ENCODE results near the gene SLC22A4.

The SLC22A4 gene

DNA sequence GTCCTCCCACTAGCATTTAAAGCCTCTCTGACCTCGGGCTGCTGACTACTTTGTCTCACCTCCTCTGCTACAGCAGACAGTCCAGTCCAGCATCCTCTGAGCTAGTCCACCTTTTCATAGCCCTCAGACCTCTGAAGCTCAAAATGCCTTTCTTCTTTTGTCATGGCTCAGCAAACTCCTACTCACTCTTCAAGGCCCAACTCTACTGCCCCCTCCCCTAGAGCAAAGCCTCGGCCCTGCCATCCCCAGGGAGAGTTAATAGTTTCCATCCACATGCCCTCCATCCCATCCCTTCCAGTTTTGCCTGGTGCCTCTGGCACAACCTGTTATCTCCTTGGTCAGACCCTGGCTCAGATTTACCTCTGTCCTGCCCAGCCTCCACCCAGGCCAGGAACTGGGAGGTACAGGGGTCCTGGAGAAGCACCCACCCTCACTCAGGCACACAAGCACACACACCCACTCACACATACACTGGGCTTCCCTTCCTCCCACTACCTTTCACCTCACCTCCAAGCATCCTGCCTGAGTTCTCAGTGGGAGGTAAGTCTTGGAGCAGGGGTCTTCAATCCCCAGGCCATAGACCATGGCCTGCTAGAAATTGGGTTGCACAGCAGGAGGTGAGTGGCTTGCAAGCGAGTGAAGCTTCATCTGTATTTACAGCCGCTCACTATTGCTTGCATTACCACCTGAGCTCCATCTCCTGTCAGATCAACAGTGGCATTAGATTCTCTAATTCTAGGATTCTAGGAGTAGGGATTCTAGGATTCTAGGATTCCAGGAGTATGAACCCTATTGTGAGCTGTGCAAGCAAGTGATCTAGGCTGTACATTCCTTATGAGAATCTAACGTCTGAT is 18.6 kb upstream of the SLC22A4 start:
- DNase-seq (ENCODE audit: low read depth, low spot score): no peak

DNA sequence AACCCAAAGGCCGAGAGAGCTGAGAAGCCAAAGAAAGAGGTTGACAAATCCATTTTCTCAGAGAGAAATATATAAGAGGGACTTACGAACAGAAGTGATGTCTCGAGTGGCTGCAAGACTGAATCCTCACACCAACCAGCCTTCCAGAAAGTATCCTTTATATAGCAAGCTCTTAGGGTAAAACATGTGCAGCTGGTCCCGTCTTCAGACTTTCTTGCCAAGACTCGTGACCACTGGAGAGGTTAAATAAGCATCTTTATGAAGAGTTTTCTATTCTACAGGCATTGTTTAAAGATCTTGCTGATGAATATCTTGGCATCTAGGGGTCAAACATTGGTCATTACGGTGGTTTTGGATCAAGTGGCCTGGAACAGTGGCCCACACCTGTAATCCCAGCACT is 16.9 kb upstream of the SLC22A4 start:
- DNase-seq (ENCODE audit: low read depth, low spot score): no peak

DNA sequence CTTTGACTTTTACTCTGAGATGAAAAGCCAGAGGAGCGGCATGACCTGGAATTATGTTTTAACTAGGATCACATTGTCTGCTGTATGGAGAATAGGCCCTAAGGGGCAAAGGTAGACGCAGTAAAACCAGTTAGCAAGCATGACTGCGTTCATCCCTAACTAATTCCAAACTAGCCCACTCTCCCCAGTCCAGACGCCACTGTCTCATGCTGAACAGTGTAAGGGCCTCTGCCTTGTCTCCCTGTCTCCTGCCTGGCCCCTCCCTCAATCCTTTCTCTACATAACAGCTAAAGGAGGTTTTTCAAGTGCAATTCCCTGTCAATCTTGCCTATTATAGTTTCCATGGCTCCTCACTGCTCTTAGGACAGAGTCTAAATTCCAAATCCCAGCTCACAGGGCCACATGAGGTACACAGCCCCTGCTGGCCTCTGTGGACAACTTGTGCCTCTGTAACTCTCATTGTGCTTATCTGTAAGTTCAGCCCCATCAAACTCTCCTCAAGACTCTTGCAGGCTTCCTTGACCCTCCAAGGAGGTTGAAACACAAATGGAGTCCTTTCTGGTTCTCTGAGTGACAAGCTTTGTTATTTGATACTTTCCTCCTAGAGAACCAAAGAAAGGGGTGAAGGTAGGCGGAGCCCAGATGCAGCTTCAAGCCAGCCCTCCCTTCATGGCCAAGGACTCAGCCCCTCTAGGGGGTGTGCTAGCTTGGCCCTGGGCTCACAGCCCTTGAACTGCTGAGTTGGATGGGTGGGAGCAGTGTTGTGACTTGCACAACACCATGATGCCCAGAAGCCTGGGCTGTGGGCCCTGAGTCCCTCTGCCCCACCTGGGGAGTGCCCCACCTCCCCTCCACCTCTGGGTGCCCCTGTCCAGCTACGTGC is 16.0 kb upstream of the SLC22A4 start:
- DNase-seq (ENCODE audit: low read depth, low spot score): no peak

DNA sequence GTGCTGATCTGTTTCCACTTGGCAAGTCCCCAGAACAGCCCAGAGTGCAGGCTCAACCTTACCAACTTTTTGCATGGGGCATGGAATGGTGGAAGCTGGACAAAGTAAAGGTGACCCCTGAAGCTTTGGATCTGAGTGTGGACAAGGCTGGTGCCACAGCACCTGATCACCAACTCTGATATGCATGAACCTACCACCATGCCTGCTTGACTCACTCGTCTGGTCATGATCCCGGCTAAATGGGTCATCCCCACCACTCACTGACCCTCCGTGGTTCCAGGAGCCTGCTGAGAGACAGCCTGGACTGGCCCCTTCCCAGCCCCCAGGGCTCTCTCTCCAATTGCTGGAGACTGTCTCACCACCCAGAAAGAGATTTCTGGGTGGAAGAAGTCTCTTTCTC is 14.4 kb upstream of the SLC22A4 start:
- DNase-seq (ENCODE audit: low read depth, low spot score): no peak

DNA sequence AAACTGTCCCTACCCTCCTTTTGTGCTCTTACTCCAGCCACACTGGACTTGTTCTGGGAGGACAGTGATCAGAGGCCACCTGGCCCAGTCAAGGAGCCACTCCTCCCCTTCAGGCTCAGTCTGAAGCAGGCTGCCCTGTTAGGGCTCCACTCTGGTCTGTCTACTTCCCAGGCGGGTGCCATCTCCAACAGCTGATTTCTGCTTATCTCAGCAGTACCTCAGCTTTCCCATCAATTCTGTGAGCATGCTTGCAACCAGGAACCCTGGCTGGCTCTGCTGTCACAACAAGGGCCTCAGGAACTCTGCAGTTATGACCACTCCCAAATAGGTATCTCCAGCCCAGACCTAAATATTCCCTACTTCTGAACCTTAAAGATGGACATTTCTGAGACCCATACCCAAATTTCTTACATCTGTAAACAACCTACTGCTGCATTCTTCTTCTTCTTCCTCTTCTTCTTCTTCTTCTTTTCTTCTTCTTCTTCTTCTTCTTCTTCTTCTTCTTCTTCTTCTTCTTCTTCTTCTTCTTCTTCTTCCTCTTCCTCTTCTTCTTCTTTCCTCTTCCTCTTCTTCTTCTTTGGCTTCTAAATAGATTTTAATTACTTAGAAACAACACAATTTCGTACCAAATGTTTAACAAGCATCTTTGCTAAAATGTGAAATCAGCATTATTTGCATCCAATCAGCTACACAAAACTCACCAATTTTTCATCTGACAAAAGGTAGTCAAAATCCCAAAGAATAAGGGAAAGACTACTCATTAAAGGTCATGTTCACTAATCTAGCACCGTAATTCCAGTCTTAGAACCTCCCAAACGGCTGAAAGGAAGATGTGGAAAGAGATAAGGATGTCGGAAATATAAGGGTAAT is 13.6 kb upstream of the SLC22A4 start:
- DNase-seq (ENCODE audit: low read depth, low spot score): no peak

DNA sequence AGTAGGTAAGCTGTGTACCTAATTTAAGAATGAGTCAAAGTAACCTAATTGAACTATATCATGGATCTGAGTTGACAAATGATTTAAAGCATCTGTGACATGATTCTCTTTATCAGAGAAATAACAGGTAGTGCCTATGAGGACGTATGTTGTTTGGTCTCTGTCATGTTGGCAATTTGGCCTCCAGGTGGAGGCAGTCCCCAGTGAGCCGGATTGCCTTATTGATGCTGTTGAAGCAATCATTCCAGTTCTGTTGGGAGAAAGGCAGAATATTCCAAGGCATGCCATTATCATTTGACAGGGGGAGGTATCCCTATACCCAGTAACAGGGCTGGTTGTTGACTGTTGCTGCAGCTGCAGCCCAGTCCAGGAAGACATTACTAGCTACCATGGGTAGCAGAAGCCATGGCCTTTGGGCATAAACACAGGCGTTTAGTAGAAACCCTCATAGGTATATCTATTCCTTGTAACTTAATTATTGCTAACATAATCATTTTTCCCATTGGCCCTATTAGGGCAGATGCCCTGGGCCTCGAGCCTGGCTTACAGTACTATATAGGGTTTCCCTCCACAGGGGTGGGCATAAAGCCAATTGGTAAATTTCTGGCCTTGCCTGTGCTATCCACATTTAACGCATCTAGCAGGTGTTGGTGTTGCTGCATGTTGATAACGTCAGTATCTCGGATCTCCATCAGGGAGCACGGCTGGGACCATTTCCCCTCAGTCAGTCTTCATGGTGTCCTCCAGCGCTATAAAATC is 12.2 kb upstream of the SLC22A4 start:
- no peak for DNase-seq (ENCODE audit: low read depth, low spot score)

DNA sequence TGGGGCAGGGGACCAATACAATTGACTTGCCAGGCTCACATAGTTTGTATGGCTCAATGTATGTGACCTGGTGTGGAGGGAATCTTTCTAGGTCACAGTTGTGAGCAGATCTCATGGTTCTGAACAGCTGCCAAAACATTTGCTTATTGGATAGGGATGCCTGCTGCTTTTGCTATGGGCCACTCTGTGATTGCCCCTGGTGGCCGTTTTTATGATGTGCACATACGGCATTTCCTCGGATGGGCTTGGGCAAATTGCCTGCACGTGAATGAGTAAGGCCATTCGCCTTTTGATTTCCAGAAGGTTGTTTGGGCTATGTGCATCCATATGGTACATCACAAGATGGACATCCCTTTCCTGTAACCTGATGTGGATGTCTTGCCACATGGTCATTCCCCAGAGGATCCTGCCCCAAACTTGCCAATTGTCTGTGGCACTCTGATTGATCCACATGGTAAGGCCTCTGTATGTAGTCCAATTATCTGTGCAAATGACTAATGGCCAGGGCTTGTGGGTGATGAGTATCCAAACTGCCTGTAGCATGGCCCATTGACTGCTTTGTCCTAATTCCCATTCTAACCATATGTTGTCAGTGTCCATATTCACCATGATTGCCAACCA is 10.7 kb upstream of the SLC22A4 start:
- DNase-seq (ENCODE audit: low read depth, low spot score): no peak

DNA sequence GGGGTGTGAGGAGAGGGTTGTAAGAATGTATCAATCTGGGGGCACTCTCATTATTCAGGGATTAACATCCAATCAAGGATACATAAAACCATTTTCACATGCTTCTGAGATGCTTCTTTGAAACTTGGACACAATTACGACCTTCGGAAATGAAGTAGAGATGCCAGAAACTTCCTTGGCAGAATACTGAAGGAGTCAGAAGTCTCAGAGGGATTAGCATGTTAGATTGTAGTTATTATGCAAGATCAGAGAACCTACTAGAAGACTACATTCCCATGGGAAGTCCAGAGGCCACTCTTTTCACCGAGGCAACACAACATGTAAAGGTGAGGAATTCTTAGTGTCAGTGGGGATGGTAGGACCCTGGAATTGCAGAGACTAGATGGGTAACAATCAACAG is 5.1 kb upstream of the SLC22A4 start:
- DNase-seq (ENCODE audit: low read depth, low spot score): no peak

DNA sequence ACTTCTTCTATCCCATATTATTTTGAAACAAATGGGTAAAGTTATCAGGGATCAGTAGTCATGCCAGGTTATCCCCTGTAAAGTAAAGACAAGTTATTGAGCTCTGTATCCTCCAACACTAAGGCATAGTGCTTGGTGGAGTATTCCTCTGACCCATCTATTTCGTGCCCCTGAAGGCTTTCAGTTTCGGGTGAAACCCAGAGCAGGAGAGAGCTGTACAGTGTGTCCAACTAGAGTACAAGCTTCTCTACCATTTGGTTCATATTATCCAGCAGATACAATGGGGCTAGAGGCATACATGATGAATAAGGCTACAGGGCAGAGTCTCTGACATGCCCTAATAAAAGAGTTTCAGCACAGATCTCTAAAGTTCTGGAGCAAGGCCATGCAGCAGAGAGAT is 3.2 kb upstream of the SLC22A4 start:
- DNase-seq (ENCODE audit: low read depth, low spot score): no peak

DNA sequence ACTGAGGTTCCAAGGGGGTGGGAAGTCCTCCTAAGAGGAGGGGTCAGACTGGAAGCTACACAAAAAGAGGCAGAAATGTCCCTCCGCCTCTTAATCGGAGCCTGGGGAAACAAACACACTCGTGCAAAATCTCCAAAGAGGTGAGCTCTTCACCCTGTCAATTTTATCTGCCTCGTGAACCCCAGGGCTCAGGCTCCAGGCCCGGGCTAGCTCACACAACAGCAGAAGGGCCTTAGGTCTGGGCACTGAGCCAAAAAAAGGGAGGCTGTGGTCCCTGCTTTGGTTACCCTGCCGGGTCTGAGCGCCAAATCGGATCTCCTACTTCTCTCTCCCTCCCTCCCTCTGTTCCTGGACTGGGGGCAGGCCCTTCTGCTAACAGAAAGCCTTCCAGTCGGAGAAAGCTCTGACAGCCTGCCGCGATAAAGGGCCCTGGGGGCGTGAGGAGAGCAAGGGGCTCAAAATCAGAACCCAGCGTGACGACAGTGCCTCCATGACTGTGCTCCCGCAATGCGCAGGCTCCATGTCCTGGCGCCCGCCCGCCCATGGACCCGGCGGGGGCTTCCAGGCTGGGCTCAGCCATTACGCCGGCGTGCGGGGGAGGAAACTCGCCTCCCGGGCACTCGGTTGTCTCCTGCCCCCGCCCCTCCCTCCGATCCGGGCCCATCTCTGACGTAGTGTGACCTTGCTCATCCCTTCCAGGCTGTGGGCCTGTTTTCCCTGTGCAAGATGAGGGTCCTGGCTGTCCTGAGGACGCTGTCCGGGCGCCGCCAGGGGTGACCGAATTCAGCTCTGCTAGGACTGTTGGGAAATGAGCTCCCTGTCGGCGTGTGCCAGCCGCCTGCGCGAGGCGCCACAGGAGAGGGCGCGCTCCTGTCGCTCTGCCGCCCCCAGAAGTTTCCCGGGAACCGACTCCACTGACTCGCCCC is 865 bp upstream of the SLC22A4 start:
- peak; percentile 79 for DNase-seq (ENCODE audit: low read depth, low spot score)

DNA sequence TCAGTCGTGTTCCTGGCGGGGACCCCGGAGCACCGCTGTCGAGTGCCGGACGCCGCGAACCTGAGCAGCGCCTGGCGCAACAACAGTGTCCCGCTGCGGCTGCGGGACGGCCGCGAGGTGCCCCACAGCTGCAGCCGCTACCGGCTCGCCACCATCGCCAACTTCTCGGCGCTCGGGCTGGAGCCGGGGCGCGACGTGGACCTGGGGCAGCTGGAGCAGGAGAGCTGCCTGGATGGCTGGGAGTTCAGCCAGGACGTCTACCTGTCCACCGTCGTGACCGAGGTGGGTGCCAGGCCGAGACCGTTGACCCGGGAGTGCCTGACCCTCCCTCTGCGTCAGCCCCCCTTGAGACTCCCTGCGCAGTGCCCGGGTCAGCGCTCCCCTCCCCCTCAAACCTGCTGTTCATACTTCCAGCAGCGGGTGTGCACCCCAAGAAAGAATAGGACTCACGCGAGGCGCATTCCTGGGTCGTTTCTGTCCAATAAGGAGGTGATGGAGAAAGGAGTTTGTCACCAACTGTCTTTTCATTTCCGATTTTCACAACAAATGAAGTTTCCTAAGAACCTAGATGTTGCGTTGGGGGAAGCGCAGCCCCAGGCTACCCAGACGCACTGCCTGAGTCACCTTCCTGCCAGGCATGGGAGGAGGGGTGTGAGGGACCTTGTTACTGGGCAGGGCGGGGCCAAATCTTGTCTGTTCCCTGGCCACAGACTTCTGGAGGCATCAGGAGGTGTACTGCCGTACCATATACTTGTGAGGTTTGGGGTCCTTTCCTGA is 722 bp downstream of the SLC22A4 start:
- no peak for DNase-seq (ENCODE audit: low read depth, low spot score)

DNA sequence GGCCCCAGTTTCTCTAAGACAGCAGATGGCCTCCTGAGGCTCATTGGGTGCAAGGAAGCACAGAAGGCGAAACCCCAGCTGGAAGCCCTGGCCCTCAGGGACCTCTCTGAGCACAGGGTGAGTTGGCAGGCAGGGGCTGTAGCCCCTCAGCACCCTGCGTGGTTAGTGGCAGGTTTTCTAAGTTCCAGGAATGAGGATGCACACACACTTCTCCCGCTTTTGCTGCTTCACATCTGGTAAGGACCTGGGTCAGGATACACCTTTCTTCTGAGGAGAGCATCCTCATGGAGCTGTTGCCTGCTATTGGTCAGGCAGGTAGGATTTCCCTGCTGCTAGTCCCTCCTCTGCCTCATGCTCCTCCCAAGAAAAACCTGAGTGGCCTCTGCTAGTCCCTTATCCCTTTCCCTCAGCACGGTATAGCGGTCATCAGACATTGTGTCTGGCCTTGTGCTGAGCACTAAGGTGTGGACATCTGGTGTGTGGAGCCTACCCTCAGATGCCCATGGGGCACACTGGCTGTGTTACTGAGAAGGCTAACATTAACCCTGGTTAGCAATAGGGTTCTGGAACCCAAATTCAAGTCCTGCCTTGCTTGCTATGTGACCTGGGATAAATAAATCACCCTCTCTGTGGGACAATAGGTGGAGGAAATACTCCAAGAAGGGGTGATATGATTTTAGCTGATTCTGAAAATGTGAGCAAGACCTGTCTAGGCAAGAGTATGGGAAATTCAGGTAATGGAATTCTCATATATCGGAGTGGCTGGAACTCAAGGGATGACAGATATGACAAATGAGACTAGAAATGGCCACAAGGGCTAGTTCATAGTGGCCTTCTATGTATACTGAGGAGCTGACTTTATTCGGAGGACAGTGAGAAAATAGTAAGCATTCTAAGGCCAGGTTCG is 1.6 kb downstream of the SLC22A4 start:
- no peak for DNase-seq (ENCODE audit: low read depth, low spot score)

DNA sequence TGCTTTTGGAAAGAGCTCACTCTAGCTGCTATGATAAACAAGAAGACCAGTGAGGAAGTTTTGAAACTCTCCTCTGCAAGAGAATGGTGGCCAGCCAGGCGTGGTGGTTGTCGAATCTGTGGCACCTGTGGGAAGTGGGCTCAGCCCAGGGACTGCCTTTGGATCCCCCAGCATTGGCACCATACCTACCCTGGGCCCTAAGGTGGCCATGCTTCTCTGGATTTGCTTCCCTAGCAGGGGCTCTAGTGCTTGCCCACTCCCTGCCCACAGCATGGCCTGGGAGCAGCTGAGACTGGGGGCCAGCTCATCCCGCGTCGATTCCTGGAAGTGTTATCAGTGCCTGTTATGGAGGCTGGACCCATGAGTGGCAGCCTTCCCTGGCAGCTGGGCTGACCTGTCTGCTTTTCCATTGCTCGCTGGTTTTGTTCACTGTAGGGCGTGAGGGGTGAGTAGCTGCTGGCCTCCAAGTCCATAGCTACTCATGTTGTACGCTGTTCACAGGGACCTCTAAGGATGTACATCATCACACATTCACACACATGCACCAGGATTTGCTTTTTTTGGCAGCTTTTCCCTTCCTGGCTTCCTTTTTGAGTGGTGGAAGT is 2.3 kb downstream of the SLC22A4 start:
- no peak for DNase-seq (ENCODE audit: low read depth, low spot score)

DNA sequence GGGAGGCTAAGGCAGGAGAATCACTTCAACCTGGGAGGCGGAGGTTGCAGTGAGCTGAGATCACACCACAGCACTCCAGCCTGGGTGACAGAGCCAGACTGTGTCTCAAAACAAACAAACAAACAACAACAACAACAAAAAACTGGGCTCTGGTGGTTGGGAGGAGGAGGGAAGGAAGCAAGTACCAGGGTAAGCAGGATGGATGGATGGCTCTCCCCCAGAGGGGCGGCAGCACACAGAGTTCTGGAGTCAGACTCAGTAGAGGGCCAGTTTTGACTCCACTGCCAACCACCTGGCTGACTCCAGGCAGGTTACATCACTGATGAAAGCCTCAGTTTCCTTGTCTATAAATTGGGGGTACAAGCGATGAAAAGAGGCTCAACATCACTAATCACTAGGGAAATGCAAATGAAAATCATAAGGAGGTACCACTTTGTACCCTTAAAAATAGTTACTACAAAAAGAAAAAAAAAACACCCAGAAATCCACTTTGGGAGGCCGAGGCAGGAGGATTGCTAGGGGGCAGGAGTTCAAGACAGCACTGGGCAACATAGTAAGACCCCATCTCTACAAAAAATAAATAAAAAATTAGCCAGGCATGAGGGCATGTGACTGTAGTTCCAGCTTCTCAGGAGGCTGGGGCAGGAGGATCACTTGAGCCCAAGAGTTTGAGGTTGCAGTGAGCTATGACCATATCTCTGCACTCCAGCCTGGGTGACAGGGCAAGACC is 3.2 kb downstream of the SLC22A4 start:
- DNase-seq (ENCODE audit: low read depth, low spot score): no peak

DNA sequence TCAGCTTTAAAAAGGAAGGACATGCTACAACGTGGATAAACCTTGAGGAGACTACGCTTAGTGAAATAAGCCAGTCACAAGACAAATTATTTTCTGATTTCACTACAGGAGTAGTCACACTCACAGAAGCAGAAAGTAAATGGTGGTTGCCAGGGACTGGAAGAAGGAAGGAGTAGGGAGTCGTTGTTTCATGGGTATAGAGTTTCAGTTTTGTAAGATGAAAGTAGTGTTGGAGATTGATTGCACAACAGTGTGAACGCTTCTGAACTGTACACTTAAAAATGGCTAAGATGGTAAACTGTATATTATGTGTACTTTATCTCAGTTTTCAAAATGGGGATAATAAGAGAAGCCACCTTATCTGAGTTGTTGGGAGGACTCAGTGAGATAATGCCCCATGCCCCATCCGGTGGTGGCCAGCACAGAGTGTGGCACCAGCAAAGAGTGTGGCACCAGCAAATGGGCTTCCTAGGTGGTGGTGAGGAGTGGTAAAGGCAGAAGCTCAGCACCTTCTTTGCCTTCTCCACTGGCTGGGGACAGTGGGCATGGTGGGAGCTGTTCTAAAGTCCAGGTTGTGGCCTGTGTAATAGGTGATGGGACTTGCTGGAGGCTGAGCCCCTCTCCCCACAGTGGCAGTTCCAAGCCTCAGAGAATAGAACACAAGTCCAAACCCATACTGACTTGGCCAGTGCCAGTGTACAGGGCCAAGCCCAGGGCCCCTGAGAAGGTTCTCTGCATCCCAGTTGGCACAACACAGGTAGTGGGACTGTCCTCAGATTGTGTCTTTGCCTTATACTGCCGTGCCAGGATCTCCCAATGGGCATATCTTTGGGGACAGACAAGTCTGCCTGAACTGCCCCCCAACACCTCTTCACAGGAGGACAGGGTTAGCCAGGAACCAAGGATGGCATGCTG is 4.4 kb downstream of the SLC22A4 start:
- no peak for DNase-seq (ENCODE audit: low read depth, low spot score)

DNA sequence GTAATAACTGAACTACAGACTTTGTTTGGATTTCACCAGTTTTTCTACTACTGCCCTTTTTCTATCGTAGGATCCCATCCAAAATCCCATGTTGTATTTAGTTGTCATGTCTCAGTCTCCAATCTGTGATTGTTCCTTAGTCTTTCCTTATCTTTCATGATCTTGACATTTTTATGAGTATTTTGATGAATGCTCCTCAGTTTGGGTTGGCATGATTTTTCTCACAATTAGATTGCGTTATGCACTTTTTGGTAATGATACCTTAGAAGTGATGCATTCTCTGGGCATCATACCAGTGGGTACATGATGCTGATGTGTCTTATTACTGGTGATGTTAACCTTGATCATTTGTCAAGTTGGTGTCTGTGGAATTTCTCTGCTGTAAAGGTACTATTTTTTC is 5.7 kb downstream of the SLC22A4 start:
- no peak for DNase-seq (ENCODE audit: low read depth, low spot score)

Measured in brain pericyte (primary cell).